ENCODE measurements around the gene AGBL5. TPM values are rescaled to one million over a fixed set of nuclear protein-coding genes. Genes with fewer than 3 reads are reported as not detected.
A peak's percentile ranks its signal among the peaks of the same experiment; 100 is the strongest.

AGBL5 gene
- total and polyA plus RNA-seq, 8 donors = 12.0 to 54.5 (median 50.2) TPM

DNA sequence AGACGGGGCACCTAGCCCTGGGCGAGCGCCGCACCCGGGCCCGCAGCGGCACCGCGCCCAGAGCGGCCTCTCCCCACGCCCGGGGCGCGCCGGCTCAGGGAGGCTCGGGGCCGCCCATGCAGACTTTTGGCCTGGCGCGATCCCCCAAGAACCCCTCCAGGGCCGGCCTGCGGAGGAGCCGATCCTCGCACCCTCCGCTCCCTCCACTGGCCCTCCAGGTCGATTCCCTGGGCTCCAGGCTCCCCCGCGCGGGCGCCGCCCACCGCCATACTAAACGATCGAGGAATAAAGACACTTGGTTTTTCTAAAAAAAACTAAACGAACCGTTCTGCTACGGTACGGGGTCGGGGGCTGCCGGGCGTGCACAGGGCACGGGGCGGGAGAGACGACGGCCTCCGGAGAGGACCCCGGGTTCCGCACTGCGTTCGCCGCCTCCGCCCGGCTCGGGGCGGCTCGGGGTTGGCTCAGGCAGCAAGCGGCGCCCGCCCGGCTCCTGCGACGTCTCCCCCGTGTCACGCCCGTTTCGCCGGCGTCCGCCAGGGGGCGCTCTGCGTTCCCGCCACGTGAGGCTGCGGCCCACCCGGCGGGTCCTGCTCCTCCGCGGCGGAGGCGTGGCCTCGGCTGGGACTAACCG, 34.7 kb downstream of the AGBL5 start:
- H3K27ac ChIP-seq = peak overlapping the region; percentile 91 to 93
- H3K27me3 ChIP-seq = no peaks in the 10 kb centered on the region
- intact Hi-C loops (cut with DNase I) = loop anchor here in 1 of 2 donors (10.0 kb wide), 2 partner anchors 51 to 121 kb away; partner anchors contain the start of gene TMEM214

DNA sequence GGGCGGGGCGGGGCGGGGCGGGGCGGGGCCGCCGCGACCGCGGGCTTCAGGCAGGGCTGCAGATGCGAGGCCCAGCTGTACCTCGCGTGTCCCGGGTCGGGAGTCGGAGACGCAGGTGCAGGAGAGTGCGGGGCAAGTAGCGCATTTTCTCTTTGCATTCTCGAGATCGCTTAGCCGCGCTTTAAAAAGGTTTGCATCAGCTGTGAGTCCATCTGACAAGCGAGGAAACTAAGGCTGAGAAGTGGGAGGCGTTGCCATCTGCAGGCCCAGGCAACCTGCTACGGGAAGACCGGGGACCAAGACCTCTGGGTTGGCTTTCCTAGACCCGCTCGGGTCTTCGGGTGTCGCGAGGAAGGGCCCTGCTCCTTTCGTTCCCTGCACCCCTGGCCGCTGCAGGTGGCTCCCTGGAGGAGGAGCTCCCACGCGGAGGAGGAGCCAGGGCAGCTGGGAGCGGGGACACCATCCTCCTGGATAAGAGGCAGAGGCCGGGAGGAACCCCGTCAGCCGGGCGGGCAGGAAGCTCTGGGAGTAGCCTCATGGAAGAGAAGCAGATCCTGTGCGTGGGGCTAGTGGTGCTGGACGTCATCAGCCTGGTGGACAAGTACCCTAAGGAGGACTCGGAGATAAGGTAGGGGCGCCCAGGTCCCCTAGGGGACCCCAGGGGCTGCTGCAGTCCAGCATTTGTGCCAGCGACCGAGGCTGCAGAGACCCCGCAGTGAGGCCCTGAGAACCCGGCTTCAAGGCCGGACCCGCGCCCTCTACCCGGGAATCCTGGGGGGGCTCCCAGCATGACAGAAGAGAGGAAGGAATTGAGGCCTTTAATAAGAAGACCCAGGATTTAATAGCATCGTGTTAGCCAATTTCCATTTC, 35.5 kb downstream of the AGBL5 start, which contains the start of gene KHK:
TSS of gene KHK (plus strand) at position 49 of the 870 bp plus-strand sequence. CDS start at position 537, 488 bp downstream.
- intact Hi-C loops (cut with DNase I) = loop anchor here in 1 of 2 donors (10.0 kb wide), 2 partner anchors 52 to 122 kb away; partner anchors contain the start of gene TMEM214
- peaks cover 7 to 32% of the 10 kb centered on the region in 2 donors for H3K4me1 ChIP-seq
- H3K27ac ChIP-seq = peak within 1 kb of the TSS; percentile 91 to 93
- ATAC-seq (peak; percentile 42), DNase-seq (peak in 2 of 4 donors; percentile 67 to 91)
- H3K9me3 ChIP-seq = no peaks in the 10 kb centered on the region
- no peaks in the 10 kb centered on the region for H3K27me3 ChIP-seq
- TF ChIP-seq, protein P1, sequence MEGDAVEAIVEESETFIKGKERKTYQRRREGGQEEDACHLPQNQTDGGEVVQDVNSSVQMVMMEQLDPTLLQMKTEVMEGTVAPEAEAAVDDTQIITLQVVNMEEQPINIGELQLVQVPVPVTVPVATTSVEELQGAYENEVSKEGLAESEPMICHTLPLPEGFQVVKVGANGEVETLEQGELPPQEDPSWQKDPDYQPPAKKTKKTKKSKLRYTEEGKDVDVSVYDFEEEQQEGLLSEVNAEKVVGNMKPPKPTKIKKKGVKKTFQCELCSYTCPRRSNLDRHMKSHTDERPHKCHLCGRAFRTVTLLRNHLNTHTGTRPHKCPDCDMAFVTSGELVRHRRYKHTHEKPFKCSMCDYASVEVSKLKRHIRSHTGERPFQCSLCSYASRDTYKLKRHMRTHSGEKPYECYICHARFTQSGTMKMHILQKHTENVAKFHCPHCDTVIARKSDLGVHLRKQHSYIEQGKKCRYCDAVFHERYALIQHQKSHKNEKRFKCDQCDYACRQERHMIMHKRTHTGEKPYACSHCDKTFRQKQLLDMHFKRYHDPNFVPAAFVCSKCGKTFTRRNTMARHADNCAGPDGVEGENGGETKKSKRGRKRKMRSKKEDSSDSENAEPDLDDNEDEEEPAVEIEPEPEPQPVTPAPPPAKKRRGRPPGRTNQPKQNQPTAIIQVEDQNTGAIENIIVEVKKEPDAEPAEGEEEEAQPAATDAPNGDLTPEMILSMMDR (IDR thresholded peaks at IDR 0.05) = peak in 1 of 2 donors; percentile 53
- H3K4me3 ChIP-seq = peak within 1 kb of the TSS; percentile 44 to 68
- H3K36me3 ChIP-seq = peaks cover 0 to 5% of the 10 kb centered on the region in 2 donors

More for the DNA sequence above, 34.7 kb downstream of the AGBL5 start:
- Histone ChIP-seq H3K4me3 (peak overlapping the region; percentile 44 to 68), H3K9me3 (no peaks in the 10 kb centered on the region), H3K4me1 (peaks cover 14 to 40% of the 10 kb centered on the region in 2 donors), H3K36me3 (peaks cover 0 to 5% of the 10 kb centered on the region in 2 donors)
- ATAC-seq (peak; percentile 91), DNase-seq (peak; percentile 94 to 100 (median 96))
- TF ChIP-seq, protein P1 (IDR thresholded peaks at IDR 0.05) = peak; percentile 81 to 97

DNA sequence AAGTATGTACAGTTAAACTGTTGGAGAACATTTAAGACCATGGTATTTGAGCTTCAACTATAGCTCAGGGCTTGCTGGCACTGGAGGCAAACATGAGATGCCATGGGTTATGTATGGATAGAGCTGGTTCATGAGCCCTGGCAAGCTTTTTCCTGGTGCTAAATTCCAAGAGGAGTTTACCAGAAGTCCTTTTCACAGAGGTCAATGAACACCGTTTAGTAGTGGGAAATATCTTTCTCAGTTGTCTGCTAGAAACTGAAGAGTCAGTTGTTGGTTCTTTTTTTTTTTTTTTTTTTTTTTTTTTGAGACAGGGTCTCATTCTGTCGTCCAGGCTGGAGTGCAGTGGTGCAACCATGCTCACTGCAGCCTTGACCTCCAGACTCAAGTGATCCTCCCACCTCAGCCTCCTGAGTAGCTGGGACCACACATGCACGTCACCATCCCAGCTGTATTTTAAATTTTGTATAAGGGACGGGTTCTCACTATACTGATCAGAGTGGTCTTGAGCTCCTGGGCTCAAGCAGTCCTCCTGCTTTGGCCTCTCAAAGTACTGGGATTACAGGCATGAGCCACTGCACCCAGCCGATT, 36.4 kb downstream of the AGBL5 start:
- intact Hi-C loops (cut with DNase I) = loop anchor here in 1 of 2 donors (10.0 kb wide), 2 partner anchors 53 to 123 kb away; partner anchors contain the start of gene TMEM214
- peaks cover 3 to 25% of the 10 kb centered on the region in 2 donors for H3K4me1 ChIP-seq

DNA sequence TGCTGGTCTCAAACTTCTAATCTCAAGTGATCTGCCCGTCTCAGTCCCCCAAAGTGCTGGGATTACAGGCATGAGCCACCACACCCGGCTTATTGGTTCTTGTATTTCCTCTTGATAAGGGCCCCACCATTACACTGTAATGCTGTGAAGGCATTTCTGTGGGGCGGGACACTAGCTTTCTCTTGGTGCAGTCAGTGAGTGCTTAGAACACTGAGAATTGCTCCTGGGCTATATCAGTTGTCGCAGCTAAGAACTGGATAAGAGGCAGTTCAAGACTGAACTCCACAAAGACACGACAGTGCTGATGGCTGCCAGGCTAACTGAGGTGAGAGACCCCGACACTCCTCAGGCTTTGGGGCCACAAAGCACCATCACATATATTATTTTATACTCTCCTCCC, 37.2 kb downstream of the AGBL5 start:
- Histone ChIP-seq H3K36me3 (no peaks in the 10 kb centered on the region), H3K27me3 (no peaks in the 10 kb centered on the region), H3K27ac (no peak overlapping the region), H3K9me3 (no peaks in the 10 kb centered on the region), H3K4me1 (peaks cover 3 to 25% of the 10 kb centered on the region in 2 donors), H3K4me3 (no peak overlapping the region)
- no peak for ATAC-seq
- intact Hi-C loops (cut with DNase I) = loop anchor here in 1 of 2 donors (10.0 kb wide), 2 partner anchors 54 to 124 kb away; partner anchors contain the start of gene TMEM214
- no peak for DNase-seq
- TF ChIP-seq, protein P1 (IDR thresholded peaks at IDR 0.05) = no peak

More for the DNA sequence above, 36.4 kb downstream of the AGBL5 start:
- Histone ChIP-seq H3K36me3 (no peaks in the 10 kb centered on the region), H3K27me3 (no peaks in the 10 kb centered on the region), H3K4me3 (no peak overlapping the region), H3K27ac (no peak overlapping the region), H3K9me3 (no peaks in the 10 kb centered on the region)
- DNase-seq (peak in 1 of 4 donors; percentile 15), ATAC-seq (no peak)
- TF ChIP-seq, protein P1 (IDR thresholded peaks at IDR 0.05) = no peak
